ENCODE results near the gene PDAP1. TPM values are rescaled to one million over a fixed set of nuclear protein-coding genes. Genes with fewer than 3 reads are reported as not detected.

PDAP1 gene
- total and polyA plus RNA-seq, 2 of the 13 experiments (the other 11 are each of a cell fraction or from before 2014, with no cell fraction given), result 13.0 to 100 TPM

DNA sequence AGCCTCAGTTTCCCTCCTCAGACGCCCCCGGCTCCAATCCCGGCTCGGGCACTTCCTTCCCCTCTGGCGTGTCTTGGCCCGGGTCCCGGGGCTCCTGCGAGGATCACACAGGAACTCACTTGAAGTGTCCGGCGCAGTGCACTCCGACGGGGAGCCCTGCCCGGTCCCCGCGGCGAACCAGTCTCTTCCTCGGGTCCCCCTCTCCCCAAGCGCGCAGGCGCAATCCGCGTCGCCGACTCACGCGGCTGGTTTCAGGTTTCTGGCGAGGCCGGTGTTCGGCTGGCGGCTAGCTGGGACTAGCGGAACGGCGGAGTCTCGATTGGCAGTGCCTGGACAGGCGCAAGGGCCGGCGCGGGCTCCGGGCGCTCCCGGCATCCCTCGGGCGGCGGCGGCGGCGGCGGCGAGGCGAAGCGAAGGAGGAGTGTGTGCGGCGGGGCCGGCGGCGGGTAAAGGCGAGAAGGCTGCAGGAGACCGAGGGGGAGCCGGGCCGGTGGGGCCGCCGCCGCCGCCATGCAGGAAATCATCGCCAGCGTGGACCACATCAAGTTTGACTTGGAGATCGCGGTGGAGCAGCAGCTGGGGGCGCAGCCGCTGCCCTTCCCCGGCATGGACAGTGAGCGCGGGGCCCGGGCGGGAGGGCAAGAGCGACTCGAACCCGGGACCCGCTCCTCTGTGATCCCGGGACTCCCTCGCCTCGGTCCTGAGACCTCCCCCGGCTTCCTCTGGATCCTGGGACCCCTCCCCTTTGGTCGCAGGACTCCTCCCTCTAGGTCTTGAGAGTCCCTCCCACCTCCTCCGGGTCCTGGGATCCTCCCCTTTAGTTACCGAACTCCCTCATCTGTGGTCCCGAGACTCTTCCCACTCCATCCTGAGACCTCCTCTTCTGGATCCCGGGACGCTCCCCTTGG, 30.4 kb upstream of the PDAP1 start, which contains the start of the genes CPSF4 and PTCD1 (continued):
- TF ChIP-seq SP5 (CRISPR knock-in tag; IDR thresholded peaks at IDR 0.05; ENCODE audit: borderline replicate concordance, low read depth), result peak; percentile 45; the same call in 1 of the 2 replicates
- TF ChIP-seq ONECUT2 (CRISPR knock-in tag; IDR thresholded peaks at IDR 0.05), result no peak
- TF ChIP-seq CC2D1A (CRISPR knock-in tag; IDR thresholded peaks at IDR 0.05), result no peak; the same call in 1 of the 2 replicates
- no peak for TF ChIP-seq ZEB1 (IDR thresholded peaks at IDR 0.05; ENCODE audit: insufficient replicate concordance, low read depth)
- TF ChIP-seq MBD4 (IDR thresholded peaks at IDR 0.05; ENCODE audit: borderline replicate concordance, low read length), result no peak
- TF ChIP-seq, protein P1, sequence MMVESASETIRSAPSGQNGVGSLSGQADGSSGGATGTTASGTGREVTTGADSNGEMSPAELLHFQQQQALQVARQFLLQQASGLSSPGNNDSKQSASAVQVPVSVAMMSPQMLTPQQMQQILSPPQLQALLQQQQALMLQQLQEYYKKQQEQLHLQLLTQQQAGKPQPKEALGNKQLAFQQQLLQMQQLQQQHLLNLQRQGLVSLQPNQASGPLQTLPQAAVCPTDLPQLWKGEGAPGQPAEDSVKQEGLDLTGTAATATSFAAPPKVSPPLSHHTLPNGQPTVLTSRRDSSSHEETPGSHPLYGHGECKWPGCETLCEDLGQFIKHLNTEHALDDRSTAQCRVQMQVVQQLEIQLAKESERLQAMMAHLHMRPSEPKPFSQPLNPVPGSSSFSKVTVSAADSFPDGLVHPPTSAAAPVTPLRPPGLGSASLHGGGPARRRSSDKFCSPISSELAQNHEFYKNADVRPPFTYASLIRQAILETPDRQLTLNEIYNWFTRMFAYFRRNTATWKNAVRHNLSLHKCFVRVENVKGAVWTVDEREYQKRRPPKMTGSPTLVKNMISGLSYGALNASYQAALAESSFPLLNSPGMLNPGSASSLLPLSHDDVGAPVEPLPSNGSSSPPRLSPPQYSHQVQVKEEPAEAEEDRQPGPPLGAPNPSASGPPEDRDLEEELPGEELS (CRISPR knock-in tag; IDR thresholded peaks at IDR 0.05), result peak; percentile 8; the same call in 1 of the 2 replicates
- TF ChIP-seq, protein P2, sequence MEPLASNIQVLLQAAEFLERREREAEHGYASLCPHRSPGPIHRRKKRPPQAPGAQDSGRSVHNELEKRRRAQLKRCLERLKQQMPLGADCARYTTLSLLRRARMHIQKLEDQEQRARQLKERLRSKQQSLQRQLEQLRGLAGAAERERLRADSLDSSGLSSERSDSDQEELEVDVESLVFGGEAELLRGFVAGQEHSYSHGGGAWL (CRISPR knock-in tag; IDR thresholded peaks at IDR 0.05), result peak; percentile 48; the same call in 1 of the 2 replicates
- TF ChIP-seq, protein P3, sequence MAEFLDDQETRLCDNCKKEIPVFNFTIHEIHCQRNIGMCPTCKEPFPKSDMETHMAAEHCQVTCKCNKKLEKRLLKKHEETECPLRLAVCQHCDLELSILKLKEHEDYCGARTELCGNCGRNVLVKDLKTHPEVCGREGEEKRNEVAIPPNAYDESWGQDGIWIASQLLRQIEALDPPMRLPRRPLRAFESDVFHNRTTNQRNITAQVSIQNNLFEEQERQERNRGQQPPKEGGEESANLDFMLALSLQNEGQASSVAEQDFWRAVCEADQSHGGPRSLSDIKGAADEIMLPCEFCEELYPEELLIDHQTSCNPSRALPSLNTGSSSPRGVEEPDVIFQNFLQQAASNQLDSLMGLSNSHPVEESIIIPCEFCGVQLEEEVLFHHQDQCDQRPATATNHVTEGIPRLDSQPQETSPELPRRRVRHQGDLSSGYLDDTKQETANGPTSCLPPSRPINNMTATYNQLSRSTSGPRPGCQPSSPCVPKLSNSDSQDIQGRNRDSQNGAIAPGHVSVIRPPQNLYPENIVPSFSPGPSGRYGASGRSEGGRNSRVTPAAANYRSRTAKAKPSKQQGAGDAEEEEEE (CRISPR knock-in tag; IDR thresholded peaks at IDR 0.05; ENCODE audit: borderline replicate concordance), result no peak
- no peak for TF ChIP-seq HMG20B (CRISPR knock-in tag; conservative IDR thresholded peaks at IDR 0.05)
- TF ChIP-seq, protein P4, sequence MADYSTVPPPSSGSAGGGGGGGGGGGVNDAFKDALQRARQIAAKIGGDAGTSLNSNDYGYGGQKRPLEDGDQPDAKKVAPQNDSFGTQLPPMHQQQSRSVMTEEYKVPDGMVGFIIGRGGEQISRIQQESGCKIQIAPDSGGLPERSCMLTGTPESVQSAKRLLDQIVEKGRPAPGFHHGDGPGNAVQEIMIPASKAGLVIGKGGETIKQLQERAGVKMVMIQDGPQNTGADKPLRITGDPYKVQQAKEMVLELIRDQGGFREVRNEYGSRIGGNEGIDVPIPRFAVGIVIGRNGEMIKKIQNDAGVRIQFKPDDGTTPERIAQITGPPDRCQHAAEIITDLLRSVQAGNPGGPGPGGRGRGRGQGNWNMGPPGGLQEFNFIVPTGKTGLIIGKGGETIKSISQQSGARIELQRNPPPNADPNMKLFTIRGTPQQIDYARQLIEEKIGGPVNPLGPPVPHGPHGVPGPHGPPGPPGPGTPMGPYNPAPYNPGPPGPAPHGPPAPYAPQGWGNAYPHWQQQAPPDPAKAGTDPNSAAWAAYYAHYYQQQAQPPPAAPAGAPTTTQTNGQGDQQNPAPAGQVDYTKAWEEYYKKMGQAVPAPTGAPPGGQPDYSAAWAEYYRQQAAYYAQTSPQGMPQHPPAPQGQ (CRISPR knock-in tag; IDR thresholded peaks at IDR 0.05; ENCODE audit: borderline replicate concordance), result no peak; the same call in 1 of the 2 replicates
- peak; percentile 78; the same call in 1 of the 2 replicates for TF ChIP-seq BHLHE40 (IDR thresholded peaks at IDR 0.05; ENCODE audit: low read length)
- TF ChIP-seq, protein P5, sequence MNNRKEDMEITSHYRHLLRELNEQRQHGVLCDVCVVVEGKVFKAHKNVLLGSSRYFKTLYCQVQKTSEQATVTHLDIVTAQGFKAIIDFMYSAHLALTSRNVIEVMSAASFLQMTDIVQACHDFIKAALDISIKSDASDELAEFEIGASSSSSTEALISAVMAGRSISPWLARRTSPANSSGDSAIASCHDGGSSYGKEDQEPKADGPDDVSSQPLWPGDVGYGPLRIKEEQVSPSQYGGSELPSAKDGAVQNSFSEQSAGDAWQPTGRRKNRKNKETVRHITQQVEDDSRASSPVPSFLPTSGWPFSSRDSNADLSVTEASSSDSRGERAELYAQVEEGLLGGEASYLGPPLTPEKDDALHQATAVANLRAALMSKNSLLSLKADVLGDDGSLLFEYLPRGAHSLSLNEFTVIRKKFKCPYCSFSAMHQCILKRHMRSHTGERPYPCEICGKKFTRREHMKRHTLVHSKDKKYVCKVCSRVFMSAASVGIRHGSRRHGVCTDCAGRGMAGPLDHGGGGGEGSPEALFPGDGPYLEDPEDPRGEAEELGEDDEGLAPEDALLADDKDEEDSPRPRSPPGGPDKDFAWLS (CRISPR knock-in tag; IDR thresholded peaks at IDR 0.05; ENCODE audit: borderline replicate concordance), result no peak
- TF ChIP-seq, protein P6, sequence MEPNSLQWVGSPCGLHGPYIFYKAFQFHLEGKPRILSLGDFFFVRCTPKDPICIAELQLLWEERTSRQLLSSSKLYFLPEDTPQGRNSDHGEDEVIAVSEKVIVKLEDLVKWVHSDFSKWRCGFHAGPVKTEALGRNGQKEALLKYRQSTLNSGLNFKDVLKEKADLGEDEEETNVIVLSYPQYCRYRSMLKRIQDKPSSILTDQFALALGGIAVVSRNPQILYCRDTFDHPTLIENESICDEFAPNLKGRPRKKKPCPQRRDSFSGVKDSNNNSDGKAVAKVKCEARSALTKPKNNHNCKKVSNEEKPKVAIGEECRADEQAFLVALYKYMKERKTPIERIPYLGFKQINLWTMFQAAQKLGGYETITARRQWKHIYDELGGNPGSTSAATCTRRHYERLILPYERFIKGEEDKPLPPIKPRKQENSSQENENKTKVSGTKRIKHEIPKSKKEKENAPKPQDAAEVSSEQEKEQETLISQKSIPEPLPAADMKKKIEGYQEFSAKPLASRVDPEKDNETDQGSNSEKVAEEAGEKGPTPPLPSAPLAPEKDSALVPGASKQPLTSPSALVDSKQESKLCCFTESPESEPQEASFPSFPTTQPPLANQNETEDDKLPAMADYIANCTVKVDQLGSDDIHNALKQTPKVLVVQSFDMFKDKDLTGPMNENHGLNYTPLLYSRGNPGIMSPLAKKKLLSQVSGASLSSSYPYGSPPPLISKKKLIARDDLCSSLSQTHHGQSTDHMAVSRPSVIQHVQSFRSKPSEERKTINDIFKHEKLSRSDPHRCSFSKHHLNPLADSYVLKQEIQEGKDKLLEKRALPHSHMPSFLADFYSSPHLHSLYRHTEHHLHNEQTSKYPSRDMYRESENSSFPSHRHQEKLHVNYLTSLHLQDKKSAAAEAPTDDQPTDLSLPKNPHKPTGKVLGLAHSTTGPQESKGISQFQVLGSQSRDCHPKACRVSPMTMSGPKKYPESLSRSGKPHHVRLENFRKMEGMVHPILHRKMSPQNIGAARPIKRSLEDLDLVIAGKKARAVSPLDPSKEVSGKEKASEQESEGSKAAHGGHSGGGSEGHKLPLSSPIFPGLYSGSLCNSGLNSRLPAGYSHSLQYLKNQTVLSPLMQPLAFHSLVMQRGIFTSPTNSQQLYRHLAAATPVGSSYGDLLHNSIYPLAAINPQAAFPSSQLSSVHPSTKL (CRISPR knock-in tag; IDR thresholded peaks at IDR 0.05), result no peak; the same call in 1 of the 2 replicates
- 0 out of 2 replicates have a peak, but pooled peaks have one; percentile 27 for TF ChIP-seq ZNF136 (CRISPR knock-in tag; IDR thresholded peaks at IDR 0.05; ENCODE audit: low read depth)
- peak; percentile 75; the same call in 1 of the 2 replicates for TF ChIP-seq TMF1 (CRISPR knock-in tag; IDR thresholded peaks at IDR 0.05; ENCODE audit: low read depth)
